ENCODE results near the gene VCL.
"Not testable (repeated sequence)": the region's sequence is repeated elsewhere in the genome, so short reads cannot be mapped to it uniquely, and the experiment has no call there.

The VCL gene

GRCh38 chr10:73997787-73998622, at the start of gene VCL:
VCL (plus strand) TSS chr10:73998116; CDS start chr10:73998208, 92 bp downstream.
- DNase-seq (ENCODE audit: low read depth): peak; percentile 93

- no peak for DNase-seq (ENCODE audit: low read depth)
Measured at GRCh38 chr10:73948947-73949633, 48.8 kb upstream of the VCL start.

- no peak for DNase-seq (ENCODE audit: low read depth)
Measured at GRCh38 chr10:73950155-73950948, 47.6 kb upstream of the VCL start.

GRCh38 chr10:73953665-73954064, 44.3 kb upstream of the VCL start:
- no peak for DNase-seq (ENCODE audit: low read depth)

GRCh38 chr10:73954737-73955136, 43.2 kb upstream of the VCL start:
- no peak for DNase-seq (ENCODE audit: low read depth)

GRCh38 chr10:73955719-73956118, 42.2 kb upstream of the VCL start:
- no peak for DNase-seq (ENCODE audit: low read depth)

- DNase-seq (ENCODE audit: low read depth): peak; percentile 2
Measured at GRCh38 chr10:73956476-73957359, 41.2 kb upstream of the VCL start.

- no peak for DNase-seq (ENCODE audit: low read depth)
Measured at GRCh38 chr10:73959484-73960243, 38.3 kb upstream of the VCL start.

GRCh38 chr10:73962386-73962785, 35.5 kb upstream of the VCL start:
- no peak for DNase-seq (ENCODE audit: low read depth)

GRCh38 chr10:73963533-73963932, 34.4 kb upstream of the VCL start:
- not testable (repeated sequence) for DNase-seq (ENCODE audit: low read depth)

- DNase-seq (ENCODE audit: low read depth): no peak
Measured at GRCh38 chr10:73964743-73965142, 33.2 kb upstream of the VCL start.

GRCh38 chr10:73965267-73965889, 32.5 kb upstream of the VCL start:
- not testable (repeated sequence) for DNase-seq (ENCODE audit: low read depth)

- no peak for DNase-seq (ENCODE audit: low read depth)
Measured at GRCh38 chr10:73965890-73966768, 31.8 kb upstream of the VCL start.

GRCh38 chr10:73967022-73967429, 30.9 kb upstream of the VCL start:
- DNase-seq (ENCODE audit: low read depth): no peak

GRCh38 chr10:73967544-73967943, 30.4 kb upstream of the VCL start:
- no peak for DNase-seq (ENCODE audit: low read depth)

GRCh38 chr10:73968098-73968521, 29.8 kb upstream of the VCL start:
- no peak for DNase-seq (ENCODE audit: low read depth)

- DNase-seq (ENCODE audit: low read depth): no peak
Measured at GRCh38 chr10:73969224-73969841, 28.6 kb upstream of the VCL start.

GRCh38 chr10:73970845-73971244, 27.1 kb upstream of the VCL start:
- no peak for DNase-seq (ENCODE audit: low read depth)

All from activated T-helper 9 cell treated with anti-CD3 and anti-CD28 coated beads, Interleukin-2, amount 50 U/mL, for 16 hours (primary cell).